ENCODE measurements around the gene VCL. TPM values are rescaled to one million over a fixed set of nuclear protein-coding genes. Genes with fewer than 3 reads are reported as not detected.

VCL gene
- total RNA-seq, 2 donors from 2014 or later, result 99.9 to 179 TPM

GRCh38 chr10:74018241-74018640, 20.3 kb downstream of the VCL start:
- peak; percentile 57 for DNase-seq
- no peaks in the 10 kb centered on the region for H3K36me3 ChIP-seq
- no peak overlapping the region for H3K4me3 ChIP-seq
- H3K9me3 ChIP-seq, result no peaks in the 10 kb centered on the region
- no peak for TF ChIP-seq CTCF (IDR thresholded peaks at IDR 0.05)
- no peaks in the 10 kb centered on the region for H3K4me1 ChIP-seq
- no peak overlapping the region for H3K9ac ChIP-seq (ENCODE audit: low read depth in 2 of 2, low read length in 2 of 2)
- H3K27ac ChIP-seq, result peak overlapping the region; percentile 51
- intact Hi-C loops (cut with DNase I), result no loop called here
- H3K27me3 ChIP-seq, result no peaks in the 10 kb centered on the region

GRCh38 chr10:74021248-74022055, 23.5 kb downstream of the VCL start:
- no peak for TF ChIP-seq CTCF (IDR thresholded peaks at IDR 0.05)
- Histone ChIP-seq H3K4me3 (no peak overlapping the region), H3K36me3 (no peaks in the 10 kb centered on the region), H3K27me3 (no peaks in the 10 kb centered on the region), H3K9me3 (no peaks in the 10 kb centered on the region), H3K27ac (no peak overlapping the region), H3K9ac (ENCODE audit: low read depth in 2 of 2, low read length in 2 of 2) (no peak overlapping the region), H3K4me1 (peaks cover 7% of the 10 kb centered on the region)
- intact Hi-C loops (cut with DNase I), result no loop called here
- DNase-seq, result no peak

- DNase-seq, result no peak
- intact Hi-C loops (cut with DNase I), result no loop called here
- no peak overlapping the region for H3K27ac ChIP-seq
- peaks cover 7% of the 10 kb centered on the region for H3K4me1 ChIP-seq
- H3K9me3 ChIP-seq, result no peaks in the 10 kb centered on the region
- no peak overlapping the region for H3K9ac ChIP-seq (ENCODE audit: low read depth in 2 of 2, low read length in 2 of 2)
- no peak for TF ChIP-seq CTCF (IDR thresholded peaks at IDR 0.05)
- H3K36me3 ChIP-seq, result no peaks in the 10 kb centered on the region
- no peak overlapping the region for H3K4me3 ChIP-seq
- H3K27me3 ChIP-seq, result no peaks in the 10 kb centered on the region
Observed at GRCh38 chr10:74022926-74023629, 25.2 kb downstream of the VCL start.

GRCh38 chr10:74024600-74024999, 26.7 kb downstream of the VCL start:
- Histone ChIP-seq H3K27me3 (no peaks in the 10 kb centered on the region), H3K27ac (no peak overlapping the region), H3K36me3 (no peaks in the 10 kb centered on the region), H3K9me3 (no peaks in the 10 kb centered on the region), H3K4me3 (no peak overlapping the region), H3K9ac (ENCODE audit: low read depth in 2 of 2, low read length in 2 of 2) (no peak overlapping the region), H3K4me1 (peaks cover 7% of the 10 kb centered on the region)
- no peak for TF ChIP-seq CTCF (IDR thresholded peaks at IDR 0.05)
- no peak for DNase-seq
- intact Hi-C loops (cut with DNase I), result no loop called here

- no peak overlapping the region for H3K27ac ChIP-seq
- no peak for TF ChIP-seq CTCF (IDR thresholded peaks at IDR 0.05)
- no peaks in the 10 kb centered on the region for H3K9me3 ChIP-seq
- H3K4me3 ChIP-seq, result no peak overlapping the region
- no peaks in the 10 kb centered on the region for H3K36me3 ChIP-seq
- H3K4me1 ChIP-seq, result peaks cover 7% of the 10 kb centered on the region
- no peak overlapping the region for H3K9ac ChIP-seq (ENCODE audit: low read depth in 2 of 2, low read length in 2 of 2)
- H3K27me3 ChIP-seq, result no peaks in the 10 kb centered on the region
- intact Hi-C loops (cut with DNase I), result no loop called here
- DNase-seq, result no peak
Observed at GRCh38 chr10:74025380-74025978, 27.6 kb downstream of the VCL start.

Data from colonic mucosa (tissue), 4 donors.